ENCODE results near the gene CTXND2.
"Not testable (repeated sequence)": the region's sequence is repeated elsewhere in the genome, so short reads cannot be mapped to it uniquely, and the experiment has no call there.

Gene CTXND2

GRCh38 chr1:150893336-150893913, 6.5 kb downstream of the CTXND2 start:
- no peak for DNase-seq

GRCh38 chr1:150895618-150896017, 8.7 kb downstream of the CTXND2 start:
- DNase-seq, result peak; percentile 28

- not testable (repeated sequence) for DNase-seq
Observed at GRCh38 chr1:150899795-150900194, 12.9 kb downstream of the CTXND2 start.

DNA sequence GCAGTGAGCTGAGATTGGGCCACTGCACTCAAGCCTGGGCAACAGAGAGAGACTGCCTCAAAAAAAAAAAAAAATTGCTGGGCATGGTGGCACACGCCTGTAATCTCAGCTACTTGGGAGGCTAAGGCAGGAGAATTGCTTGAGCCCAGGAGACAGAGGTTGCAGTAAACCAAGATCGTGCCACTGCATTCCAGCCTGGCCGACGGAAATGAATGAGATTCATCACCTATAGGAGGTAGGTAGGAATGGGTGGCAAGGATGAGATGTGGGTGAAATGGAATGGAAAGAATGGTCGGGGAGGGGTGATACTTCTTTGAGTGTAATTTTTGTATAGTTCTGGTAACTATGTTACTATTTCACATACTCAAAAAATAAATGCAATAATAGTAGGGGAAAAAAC, 15.4 kb downstream of the CTXND2 start:
- no peak for DNase-seq

GRCh38 chr1:150902751-150903150, 15.8 kb downstream of the CTXND2 start:
- DNase-seq, result no peak

GRCh38 chr1:150905301-150905700, 18.4 kb downstream of the CTXND2 start:
- DNase-seq, result no peak

- no peak for DNase-seq
Observed at GRCh38 chr1:150906329-150906728, 19.4 kb downstream of the CTXND2 start.

- DNase-seq, result no peak
Observed at GRCh38 chr1:150906813-150907212, 19.9 kb downstream of the CTXND2 start.

DNA sequence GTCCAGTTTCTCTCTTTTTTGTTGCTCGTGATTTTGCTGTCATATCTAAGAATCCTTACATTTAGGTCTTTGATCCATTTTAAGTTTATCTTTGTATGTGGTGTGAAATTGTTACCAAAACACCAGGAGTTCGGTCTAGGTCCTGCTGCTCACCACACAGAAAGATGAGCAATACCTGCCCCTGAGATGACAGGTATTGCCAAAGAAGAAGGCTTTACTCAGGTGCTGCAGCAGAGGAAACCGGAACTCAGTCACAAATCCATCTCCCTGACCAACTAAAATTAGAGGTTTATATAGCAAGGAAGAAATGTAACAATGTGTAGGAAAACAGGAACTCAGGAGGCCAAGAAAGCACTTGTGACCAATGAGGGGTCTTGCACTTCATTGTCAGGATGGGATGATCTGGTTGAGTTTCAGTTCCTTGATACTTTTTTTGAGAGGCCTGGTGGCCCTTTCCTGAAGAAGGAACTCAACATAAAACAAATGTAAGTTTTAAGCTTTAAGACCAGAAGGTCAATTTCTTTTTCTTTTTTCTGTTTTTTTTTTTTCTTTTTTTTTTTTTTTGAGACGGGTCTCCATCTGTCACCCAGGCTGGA, 22.7 kb downstream of the CTXND2 start:
- DNase-seq, result no peak

GRCh38 chr1:150912623-150913022, 25.7 kb downstream of the CTXND2 start:
- no peak for DNase-seq

GRCh38 chr1:150917387-150917786, 30.5 kb downstream of the CTXND2 start:
- DNase-seq, result no peak

DNA sequence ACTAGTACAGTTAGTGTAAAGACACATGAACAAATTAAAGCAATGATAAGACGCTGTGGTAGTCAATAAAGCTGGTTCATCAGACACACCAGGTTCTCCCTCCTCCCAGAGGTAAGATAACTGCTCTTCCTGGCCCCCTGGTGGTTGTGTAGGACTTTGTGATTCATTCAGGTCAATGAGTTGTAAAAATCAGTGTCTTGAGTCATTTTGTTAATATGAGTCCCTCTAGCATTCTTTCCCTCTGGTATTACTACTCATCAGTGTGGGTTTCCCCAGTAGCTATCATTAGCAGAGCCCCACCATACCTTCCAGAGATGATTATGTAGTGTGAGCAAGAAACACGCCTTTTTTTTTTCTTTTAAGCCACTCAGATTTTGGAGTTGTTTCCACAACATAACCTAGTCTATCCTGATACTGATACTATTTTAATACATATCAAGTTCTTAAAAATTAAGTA, 35.6 kb downstream of the CTXND2 start:
- DNase-seq, result peak; percentile 78

DNA sequence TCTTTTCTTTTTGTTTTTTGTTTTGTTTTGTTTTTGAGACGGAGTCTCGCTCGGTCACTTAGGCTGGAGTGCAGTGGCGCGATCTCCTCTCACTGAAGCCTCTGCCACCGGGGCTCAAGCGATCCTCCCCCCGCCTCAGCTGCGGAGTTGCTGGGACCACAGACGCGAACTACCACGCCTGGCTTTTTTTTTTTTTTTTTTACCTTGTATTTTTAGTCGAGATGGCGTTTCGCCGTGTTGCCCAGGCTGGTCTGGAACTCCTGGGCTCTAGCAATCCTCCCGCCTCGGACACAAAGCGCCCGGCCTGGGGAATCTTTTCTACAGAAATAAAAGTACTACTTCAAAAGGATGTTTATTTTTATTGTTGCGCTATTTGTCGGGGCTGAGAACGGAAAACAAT, 38.1 kb downstream of the CTXND2 start:
- no peak for DNase-seq

DNA sequence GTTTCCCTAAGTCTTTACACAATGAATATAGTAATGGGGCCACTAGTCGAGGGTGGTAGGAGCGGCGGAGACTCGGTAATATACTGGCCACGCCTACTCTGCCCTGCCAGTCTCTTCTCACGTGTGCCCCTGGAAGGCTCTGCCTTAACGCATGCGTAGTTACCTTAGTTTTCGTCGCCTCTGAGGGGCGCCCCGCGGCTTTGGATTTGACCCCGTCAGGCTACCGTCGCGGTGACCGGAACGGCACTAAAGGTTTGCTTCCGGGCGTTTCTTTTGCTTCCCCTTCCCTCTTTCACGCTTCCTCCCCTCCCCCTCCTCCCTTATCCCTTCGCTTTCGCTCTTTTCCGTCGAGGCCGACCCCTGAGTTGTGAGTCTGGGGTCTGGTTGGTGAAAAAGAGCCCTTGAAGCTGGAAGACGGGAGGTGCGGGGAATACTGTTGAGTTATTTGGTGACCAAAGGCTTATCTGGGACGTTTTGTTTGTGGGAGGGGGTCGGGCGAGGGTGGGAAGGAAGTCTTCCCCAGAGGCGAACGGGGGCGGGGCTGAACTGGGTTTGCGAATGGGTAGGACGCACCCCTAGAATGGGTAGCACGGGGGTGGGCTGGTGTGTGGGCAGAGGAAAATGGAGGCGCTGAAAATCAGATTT, 39.3 kb downstream of the CTXND2 start, which contains the start of gene SETDB1:
Gene SETDB1, plus strand, starts transcription at position 267 of the 645 bp plus-strand sequence. CDS start 1,352 bp downstream, outside the sequence.
- DNase-seq, result peak; percentile 96

DNA sequence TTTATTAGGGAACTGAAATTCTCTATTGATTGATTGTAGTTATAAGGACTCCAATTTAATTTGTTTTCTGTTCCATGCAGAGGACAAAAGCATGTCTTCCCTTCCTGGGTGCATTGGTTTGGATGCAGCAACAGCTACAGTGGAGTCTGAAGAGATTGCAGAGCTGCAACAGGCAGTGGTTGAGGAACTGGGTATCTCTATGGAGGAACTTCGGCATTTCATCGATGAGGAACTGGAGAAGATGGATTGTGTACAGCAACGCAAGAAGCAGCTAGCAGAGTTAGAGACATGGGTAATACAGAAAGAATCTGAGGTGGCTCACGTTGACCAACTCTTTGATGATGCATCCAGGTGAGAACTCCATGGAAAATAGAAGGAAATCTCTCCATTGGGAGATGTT, 40.7 kb downstream of the CTXND2 start:
- DNase-seq, result no peak

DNA sequence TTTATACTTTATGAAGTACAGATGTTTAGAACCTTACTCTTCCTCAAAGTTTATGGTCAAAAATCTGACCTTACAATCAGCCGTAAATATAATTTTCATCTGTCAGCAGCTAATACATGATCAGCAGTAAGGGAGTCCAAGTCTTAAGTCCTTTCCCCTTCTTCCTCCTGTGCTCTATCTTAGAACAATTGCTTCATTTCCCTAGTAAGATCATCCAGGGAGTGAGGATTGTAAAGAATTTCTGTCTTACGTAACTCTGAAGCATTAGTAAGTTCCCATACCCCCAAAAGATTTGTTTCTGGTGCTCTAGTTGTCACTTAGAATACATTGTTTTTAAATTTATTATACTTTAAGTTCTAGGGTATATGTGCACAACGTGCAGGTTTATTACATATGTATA, 41.4 kb downstream of the CTXND2 start:
- DNase-seq, result peak; percentile 2

DNA sequence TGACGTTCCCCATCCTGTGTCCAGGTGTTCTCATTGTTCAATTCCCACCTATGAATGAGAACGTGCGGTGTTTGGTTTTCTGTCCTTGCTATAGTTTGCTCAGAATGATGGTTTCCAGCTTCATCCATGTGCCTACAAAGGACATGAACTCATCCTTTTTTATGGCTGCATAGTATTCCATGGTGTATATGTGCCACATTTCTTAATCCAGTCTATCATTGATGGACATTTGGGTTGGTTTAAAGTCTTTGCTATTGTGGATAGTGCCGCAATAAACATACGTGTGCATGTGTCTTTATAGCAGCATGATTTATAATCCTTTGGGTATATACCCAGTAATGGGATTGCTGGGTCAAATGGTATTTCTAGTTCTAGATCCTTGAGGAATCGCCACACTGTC, 41.8 kb downstream of the CTXND2 start:
- not testable (repeated sequence) for DNase-seq

DNA sequence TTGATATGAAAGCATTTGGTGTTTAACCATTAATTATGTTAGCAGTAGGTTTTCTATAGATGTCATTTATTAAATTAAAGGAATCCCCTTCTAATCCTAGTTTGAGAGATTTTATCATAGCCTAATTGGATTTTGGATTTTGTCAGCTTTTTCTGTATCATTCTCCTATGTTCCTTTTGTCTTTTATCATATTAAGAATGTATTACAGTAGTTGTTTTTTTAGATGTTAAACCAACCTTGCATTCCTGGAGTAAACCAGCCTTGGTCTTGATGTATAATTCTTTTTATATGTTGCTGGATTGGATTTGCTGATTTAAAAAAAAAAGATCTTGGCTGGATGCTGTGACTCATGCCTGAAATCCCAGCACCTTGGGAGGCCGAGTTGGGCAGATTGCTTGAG, 44.8 kb downstream of the CTXND2 start:
- no peak for DNase-seq

GRCh38 chr1:150944856-150945255, 57.9 kb downstream of the CTXND2 start:
- DNase-seq, result no peak

GRCh38 chr1:150954708-150955107, 67.8 kb downstream of the CTXND2 start:
- no peak for DNase-seq

DNA sequence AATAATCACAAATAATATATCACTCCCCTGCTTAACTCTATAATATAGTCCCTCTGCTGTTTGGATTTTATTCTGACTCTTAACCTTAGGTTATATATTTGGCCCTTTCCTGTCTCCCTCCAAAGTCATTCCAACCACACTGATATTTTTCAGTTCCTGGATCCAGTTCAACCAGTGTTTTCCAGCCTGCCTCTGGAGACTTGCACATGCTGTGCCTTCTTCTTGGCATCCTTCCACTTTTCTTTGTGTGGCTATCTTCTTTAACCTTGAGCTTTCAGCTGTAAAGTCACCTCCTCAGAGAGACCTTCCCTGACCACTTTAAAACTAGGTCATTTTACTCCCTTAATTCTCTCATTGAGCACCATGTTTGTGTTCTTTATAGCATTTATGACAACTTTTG, 68.3 kb downstream of the CTXND2 start:
- no peak for DNase-seq

DNA sequence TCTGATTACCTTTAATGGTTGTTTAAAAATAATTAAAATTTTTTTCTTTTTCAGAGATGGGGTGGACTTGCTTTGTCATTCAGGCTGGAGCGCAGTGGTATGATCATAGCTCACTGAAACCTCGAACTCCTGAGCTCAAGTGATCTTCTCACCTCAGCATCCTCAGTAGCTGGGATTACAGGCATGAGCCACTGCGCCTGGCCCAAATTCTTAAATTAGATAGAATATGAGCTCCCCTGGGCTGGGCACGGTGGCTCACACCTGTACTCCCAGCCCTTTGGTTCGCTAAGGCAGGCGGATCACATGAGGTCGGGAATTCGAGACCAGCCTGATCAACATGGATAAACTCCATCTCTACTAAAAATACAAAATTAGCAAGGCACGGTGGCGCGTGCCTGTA, 70.7 kb downstream of the CTXND2 start:
- no peak for DNase-seq

DNA sequence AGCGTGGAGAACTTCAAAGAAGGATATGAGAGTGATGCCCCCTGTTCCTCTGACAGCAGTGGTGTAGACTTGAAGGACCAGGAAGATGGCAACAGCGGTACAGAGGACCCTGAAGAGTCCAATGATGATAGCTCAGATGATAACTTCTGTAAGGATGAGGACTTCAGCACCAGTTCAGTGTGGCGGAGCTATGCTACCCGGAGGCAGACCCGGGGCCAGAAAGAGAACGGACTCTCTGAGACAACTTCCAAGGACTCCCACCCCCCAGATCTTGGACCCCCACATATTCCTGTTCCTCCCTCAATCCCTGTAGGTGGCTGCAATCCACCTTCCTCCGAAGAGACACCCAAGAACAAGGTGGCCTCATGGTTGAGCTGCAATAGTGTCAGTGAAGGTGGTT, 73.7 kb downstream of the CTXND2 start:
- no peak for DNase-seq

DNA sequence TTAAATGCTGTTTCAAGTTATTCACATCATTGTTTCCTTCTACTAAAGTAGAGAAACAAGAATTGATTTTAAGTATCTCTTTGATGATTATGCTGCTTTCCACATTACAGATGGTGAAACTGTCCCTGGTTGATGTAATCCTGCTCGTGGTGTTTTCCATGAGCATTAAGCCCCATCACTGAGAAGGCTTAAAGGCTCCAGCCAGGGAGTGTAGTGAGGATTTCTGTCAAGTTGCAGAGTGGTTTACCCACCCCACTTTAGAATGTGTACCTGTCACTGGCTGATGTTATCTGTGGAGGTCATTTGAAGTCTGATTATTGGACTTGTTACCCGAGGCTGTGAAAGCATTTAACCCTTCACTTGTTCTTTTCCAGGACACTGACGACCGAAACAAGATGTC, 74.8 kb downstream of the CTXND2 start:
- no peak for DNase-seq

Data from NCI-H226 (cell line).